ENCODE measurements around the gene TRIM2. TPM values are rescaled to one million over a fixed set of nuclear protein-coding genes. Genes with fewer than 3 reads are reported as not detected.

TRIM2 gene
- total and polyA plus RNA-seq, 10 of the 15 experiments (the other 5 are each of a cell fraction or from before 2014, with no cell fraction given) = 0.06 to 0.19 (median 0.15) TPM; not detected in 3

GRCh38 chr4:153257991-153258390, 53.7 kb downstream of the TRIM2 start:
- BruUV-seq (replicated peaks) = no TSS peak
- ATAC-seq (no peak), FAIRE-seq (no peak), DNase-seq (ENCODE audit: low read depth, low spot score) (no peak)
- H3K27me3 ChIP-seq (replicated peaks in 1 of 2; ENCODE audit: control insufficient read depth in 2 of 2, insufficient read depth in 2 of 2, low read length in 1 of 2) = peaks cover 0 to 3% of the 10 kb centered on the region in 2 experiments; a peak in 1 of 4 replicates
- no peak overlapping the region for H3K4me3 ChIP-seq
- H3K4me2 ChIP-seq (ENCODE audit: control insufficient read depth, insufficient read depth) = no peak overlapping the region
- TF ChIP-seq ZBED1 (IDR thresholded peaks at IDR 0.05; ENCODE audit: borderline replicate concordance) (no peak), SREBF2 (IDR thresholded peaks at IDR 0.05; ENCODE audit: low read length) (no peak), PAX5 (IDR thresholded peaks at IDR 0.05; ENCODE audit: borderline replicate concordance, low read depth, low read length) (no peak)
- ChIA-PET POLR2A (no interaction called here), SMC1A (ENCODE audit: uncharacterized antibody, unreplicated experiment) (interaction anchor here (0.6 to 1.0 kb wide), 2 partner anchors 10 to 47 kb away, joined by 3 read pairs; no protein-coding TSS in a partner anchor), RAD21 (ENCODE audit: unreplicated experiment) (no interaction called here), CTCF (interaction anchor here (1.1 to 1.2 kb wide), 2 partner anchors 28 to 136 kb away, joined by 3 read pairs; no protein-coding TSS in a partner anchor)
- no peaks in the 10 kb centered on the region for H3K79me2 ChIP-seq (ENCODE audit: control insufficient read depth, insufficient read depth, low read length)
- in situ Hi-C loops (cut with MboI) = no loop called here
- no peaks in the 10 kb centered on the region for H4K20me1 ChIP-seq (ENCODE audit: control insufficient read depth, insufficient read depth)
- intact Hi-C loops (cut with micrococcal nuclease; ENCODE audit: unreplicated experiment) = no loop called here
- no peaks in the 10 kb centered on the region for H3K36me3 ChIP-seq (ENCODE audit: control insufficient read depth in 2 of 2, insufficient read depth in 2 of 2, low read length in 1 of 2)
- H3K4me1 ChIP-seq (ENCODE audit: control insufficient read depth, insufficient read depth, low read length) = peaks cover 3% of the 10 kb centered on the region; the same call in 1 of the 2 replicates
- H2AFZ ChIP-seq (ENCODE audit: control insufficient read depth, low read depth, low read length) = no peak overlapping the region
- H3K9ac ChIP-seq (ENCODE audit: control insufficient read depth, insufficient read depth, low read length) = no peak overlapping the region
- 36% methylated on average over 5 of the region's 5 CpGs for WGBS (ENCODE audit: insufficient coverage, insufficient replicate concordance, low lambda C conversion rate, missing lambda C conversion rate)
- H3K9me3 ChIP-seq (replicated peaks; ENCODE audit: control insufficient read depth, insufficient read depth, low read length) = peaks cover 2% of the 10 kb centered on the region; the same call in 1 of the 3 replicates
- H3K27ac ChIP-seq (ENCODE audit: control insufficient read depth, insufficient read depth) = no peak overlapping the region

DNA sequence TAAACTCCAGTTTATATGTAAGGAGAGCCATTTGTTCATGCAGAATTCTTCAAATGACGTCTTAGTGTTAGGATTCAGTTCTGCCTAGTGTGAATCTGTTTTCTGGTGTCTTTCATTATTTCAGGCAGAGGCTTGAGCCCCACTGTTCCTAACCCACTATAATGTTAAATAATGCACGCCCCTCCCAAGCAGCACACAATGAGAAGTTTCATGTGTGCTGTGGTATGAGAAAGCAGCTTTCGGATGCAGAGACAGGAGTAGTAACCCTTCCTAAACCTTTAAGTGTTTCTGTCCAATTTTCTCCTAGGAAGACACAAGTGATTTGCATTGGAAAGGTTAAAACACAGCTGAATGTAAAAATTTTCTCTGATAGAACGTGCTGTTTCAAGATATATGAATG, 54.5 kb downstream of the TRIM2 start:
- Histone ChIP-seq H2AFZ (ENCODE audit: control insufficient read depth, low read depth, low read length) (no peak overlapping the region), H3K36me3 (ENCODE audit: control insufficient read depth in 2 of 2, insufficient read depth in 2 of 2, low read length in 1 of 2) (no peaks in the 10 kb centered on the region), H3K27me3 (replicated peaks in 1 of 2; ENCODE audit: control insufficient read depth in 2 of 2, insufficient read depth in 2 of 2, low read length in 1 of 2) (peaks cover 0 to 3% of the 10 kb centered on the region in 2 experiments; a peak in 1 of 4 replicates), H3K27ac (ENCODE audit: control insufficient read depth, insufficient read depth) (no peak overlapping the region), H3K4me1 (ENCODE audit: control insufficient read depth, insufficient read depth, low read length) (peaks cover 3% of the 10 kb centered on the region; the same call in 1 of the 2 replicates), H3K4me2 (ENCODE audit: control insufficient read depth, insufficient read depth) (no peak overlapping the region), H3K4me3 (no peak overlapping the region), H3K79me2 (ENCODE audit: control insufficient read depth, insufficient read depth, low read length) (no peaks in the 10 kb centered on the region), H4K20me1 (ENCODE audit: control insufficient read depth, insufficient read depth) (no peaks in the 10 kb centered on the region), H3K9me3 (replicated peaks; ENCODE audit: control insufficient read depth, insufficient read depth, low read length) (peaks cover 2% of the 10 kb centered on the region; the same call in 1 of the 3 replicates), H3K9ac (ENCODE audit: control insufficient read depth, insufficient read depth, low read length) (no peak overlapping the region)
- SMC1A ChIA-PET (ENCODE audit: uncharacterized antibody, unreplicated experiment) = no interaction called here
- DNase-seq (ENCODE audit: low read depth, low spot score) (no peak), ATAC-seq (no peak), FAIRE-seq (no peak)
- CTCF ChIA-PET = interaction anchor here (1.2 kb wide), 2 partner anchors 9 to 28 kb away, joined by 3 read pairs; no protein-coding TSS in a partner anchor
- intact Hi-C loops (cut with micrococcal nuclease; ENCODE audit: unreplicated experiment) = no loop called here
- 59% methylated on average over 4 of the region's 4 CpGs for WGBS (ENCODE audit: insufficient coverage, insufficient replicate concordance, low lambda C conversion rate, missing lambda C conversion rate)
- no peak for TF ChIP-seq ZNF622 (IDR thresholded peaks at IDR 0.05)
- TF ChIP-seq NKRF (conservative IDR thresholded peaks at IDR 0.05) = no peak
- no peak for TF ChIP-seq BRCA1 (IDR thresholded peaks at IDR 0.05; ENCODE audit: low read depth, low read length)
- no peak for TF ChIP-seq WRNIP1 (IDR thresholded peaks at IDR 0.05; ENCODE audit: borderline replicate concordance, low read depth, low read length)
- TF ChIP-seq DPF2 (IDR thresholded peaks at IDR 0.05) = no peak
- POLR2A ChIA-PET = no interaction called here
- RAD21 ChIA-PET (ENCODE audit: unreplicated experiment) = no interaction called here
- BruUV-seq (replicated peaks) = no TSS peak
- in situ Hi-C loops (cut with MboI) = no loop called here
